H9 (cell line): ENCODE results near the gene VAV3. TPM values are rescaled to one million over a fixed set of nuclear protein-coding genes. Genes with fewer than 3 reads are reported as not detected.

ENCODE experiments used
- DNase-seq: peaks from one replicate; pipeline ENCODE4 v3.0.0-alpha.2; 2017
- H2AFZ ChIP-seq: one replicate; pipeline ENCODE4 v1.6.1; 2013; ENCODE audit warnings: mild to moderate bottlenecking, low read length, control low read depth, moderate library complexity
- H2AK5ac ChIP-seq: 2 replicates; pipeline ENCODE4 v1.6.1; 2013; ENCODE audit warnings: low read length, control low read depth, mixed read lengths; ENCODE audit not compliant: insufficient read length
- H2BK120ac ChIP-seq: one replicate; pipeline ENCODE4 v1.6.1; 2013; ENCODE audit warnings: low read depth, mild to moderate bottlenecking, low read length, control low read depth, inconsistent platforms; ENCODE audit not compliant: poor library complexity, severe bottlenecking
- H2BK12ac ChIP-seq: 2 replicates; pipeline ENCODE4 v1.6.1; 2013; ENCODE audit warnings: low read length, control low read depth, mixed read lengths, low read depth; ENCODE audit not compliant: insufficient read length
- H2BK15ac ChIP-seq: 2 replicates; pipeline ENCODE4 v1.6.1; 2013; ENCODE audit warnings: low read depth, low read length, control low read depth
- H2BK20ac ChIP-seq: one replicate; pipeline ENCODE4 v1.6.1; 2013; ENCODE audit warnings: low read depth, mild to moderate bottlenecking, low read length, control low read depth, inconsistent platforms; ENCODE audit not compliant: poor library complexity, severe bottlenecking
- H2BK5ac ChIP-seq: 2 replicates; pipeline ENCODE4 v1.6.1; 2013; ENCODE audit warnings: low read length, control low read depth, mixed read lengths; ENCODE audit not compliant: insufficient read length
- H3K14ac ChIP-seq: 2 replicates; pipeline ENCODE4 v1.6.1; 2013; ENCODE audit warnings: low read length, control low read depth; ENCODE audit not compliant: insufficient read depth
- H3K18ac ChIP-seq: 2 replicates; pipeline ENCODE4 v1.6.1; 2013; ENCODE audit warnings: low read depth, mild to moderate bottlenecking, mixed read lengths, low read length, control low read depth; ENCODE audit not compliant: insufficient read length
- H3K23ac ChIP-seq: 2 replicates; pipeline ENCODE4 v1.6.1; 2013; ENCODE audit warnings: low read length, control low read depth, mixed read lengths, low read depth; ENCODE audit not compliant: insufficient read length
- H3K23me2 ChIP-seq: 2 replicates; pipeline ENCODE4 v1.6.1; 2013; ENCODE audit warnings: low read depth, mild to moderate bottlenecking, mixed read lengths, low read length, control low read depth; ENCODE audit not compliant: insufficient read length, poor library complexity, severe bottlenecking
- H3K27ac ChIP-seq: 2 replicates; pipeline ENCODE4 v1.5.1; 2013; ENCODE audit warnings: low read length, control low read depth, mixed read lengths, low read depth; ENCODE audit not compliant: insufficient read length
- H3K27me3 ChIP-seq: 2 replicates; pipeline ENCODE4 v1.6.1; 2013; ENCODE audit warnings: low read length, control low read depth, inconsistent platforms; ENCODE audit not compliant: insufficient read depth
- H3K4ac ChIP-seq: 2 replicates; pipeline ENCODE4 v1.6.1; 2013; ENCODE audit warnings: low read depth, mild to moderate bottlenecking, control low read depth, inconsistent platforms, low read length, moderate library complexity
- H3K4me1 ChIP-seq: 2 replicates; pipeline ENCODE4 v1.6.1; 2013; ENCODE audit warnings: low read length, control low read depth, inconsistent platforms; ENCODE audit not compliant: insufficient read depth
- H3K4me2 ChIP-seq: 2 replicates; pipeline ENCODE4 v1.6.1; 2013; ENCODE audit warnings: low read length, control low read depth, mixed read lengths; ENCODE audit not compliant: insufficient read length, insufficient read depth
- H3K56ac ChIP-seq: 2 replicates; pipeline ENCODE4 v1.6.1; 2013; ENCODE audit warnings: low read depth, mild to moderate bottlenecking, mixed read lengths, low read length, control low read depth; ENCODE audit not compliant: insufficient read length
- H3K79me1 ChIP-seq: 2 replicates; pipeline ENCODE4 v1.6.1; 2013; ENCODE audit warnings: low read depth, mild to moderate bottlenecking, moderate library complexity, low read length, control low read depth, inconsistent platforms; ENCODE audit not compliant: insufficient read depth, poor library complexity, severe bottlenecking
- H3K79me2 ChIP-seq: 2 replicates; pipeline ENCODE4 v1.6.1; 2013; ENCODE audit warnings: low read length, control low read depth, inconsistent platforms; ENCODE audit not compliant: insufficient read depth
- H3K9ac ChIP-seq: 2 replicates; pipeline ENCODE4 v1.6.1; 2013; ENCODE audit warnings: low read length, control low read depth, mixed read lengths; ENCODE audit not compliant: insufficient read length; ENCODE audit errors: extremely low read depth
- H3K9me3 ChIP-seq: one replicate; pipeline ENCODE4 v1.6.1; 2013; ENCODE audit warnings: low read depth, low read length, inconsistent platforms; ENCODE audit not compliant: control insufficient read depth
- H3T11ph ChIP-seq: one replicate; pipeline ENCODE4 v1.6.1; 2013; ENCODE audit warnings: mild to moderate bottlenecking, low read length, control low read depth, inconsistent platforms
- H4K20me1 ChIP-seq: one replicate; pipeline ENCODE4 v1.6.1; 2013; ENCODE audit not compliant: control insufficient read depth, insufficient read length, insufficient read depth
- H4K5ac ChIP-seq: 2 replicates; pipeline ENCODE4 v1.6.1; 2013; ENCODE audit warnings: low read depth, mild to moderate bottlenecking, mixed read lengths, low read length, control low read depth; ENCODE audit not compliant: insufficient read length
- H4K8ac ChIP-seq: replicated peaks from 2 replicates; pipeline ENCODE4 v1.6.1; 2013; ENCODE audit warnings: low read length, control low read depth, mixed read lengths, low read depth; ENCODE audit not compliant: insufficient read length
- H4K91ac ChIP-seq: 2 replicates; pipeline ENCODE4 v1.6.1; 2013; ENCODE audit warnings: low read depth, mild to moderate bottlenecking, moderate library complexity, mixed read lengths, low read length, control low read depth; ENCODE audit not compliant: insufficient read length
- H3K27ac Mint-ChIP-seq, 3 experiments: 2 replicates in 2 of 3; 3 replicates in 1 of 3; pipeline ENCODE4 v1.8.0; 2020 to 2021; ENCODE audit warnings: mixed read lengths in 3 of 3, mild to moderate bottlenecking in 1 of 3, moderate library complexity in 1 of 3
- H3K27me3 Mint-ChIP-seq: 2 replicates; pipeline ENCODE4 v1.8.0; 2021; ENCODE audit warnings: low read depth, mild to moderate bottlenecking, moderate library complexity, mixed read lengths
- H3K36me3 Mint-ChIP-seq, 3 experiments: 2 replicates in 2 of 3; 3 replicates in 1 of 3; pipeline ENCODE4 v1.8.0; 2020 to 2021; ENCODE audit warnings: low read depth in 3 of 3, mixed read lengths in 3 of 3; ENCODE audit not compliant: insufficient read depth in 1 of 3
- H3K4me1 Mint-ChIP-seq, 2 experiments: 2 replicates each; pipeline ENCODE4 v1.8.0; 2020; ENCODE audit warnings: mixed read lengths in 2 of 2
- H3K4me3 Mint-ChIP-seq, 2 experiments: 2 replicates in 1 of 2; 3 replicates in 1 of 2; pipeline ENCODE4 v1.8.0; 2020 to 2021; ENCODE audit warnings: mild to moderate bottlenecking in 2 of 2, mixed read lengths in 2 of 2, moderate library complexity in 1 of 2
- H3K9me3 Mint-ChIP-seq, 2 experiments: 2 replicates in 1 of 2; 3 replicates in 1 of 2; pipeline ENCODE4 v1.8.0; 2020; ENCODE audit warnings: mild to moderate bottlenecking in 2 of 2, mixed read lengths in 2 of 2, moderate library complexity in 1 of 2
- WGBS: extraction: QIAGEN DNeasy Blood & Tissue Kit; methylation state at CpG from one replicate; pipeline ENCODE4 v1.1.7; 2013; ENCODE audit warnings: missing lambda C conversion rate, low lambda C conversion rate, mixed read lengths; ENCODE audit not compliant: insufficient read length; ENCODE audit errors: extremely low coverage; 5-methylcytosine and 5-hydroxymethylcytosine counted together
- total RNA-seq: library from RNA; stranded (reverse); gene quantifications from 2 replicates; pipeline ENCODE4 v1.2.1, GENCODE V29; 2021
- TF ChIP-seq, protein P1 (sequence below): fragments of 200-600 bp; sonication (generic); conservative IDR thresholded peaks from 3 replicates; pipeline ENCODE4 v1.8.0; 2021; ENCODE audit warnings: antibody characterized with exemption, mild to moderate bottlenecking

Gene VAV3
- total RNA-seq, 1 experiment from 2014 or later, result 5.1 TPM

DNA sequence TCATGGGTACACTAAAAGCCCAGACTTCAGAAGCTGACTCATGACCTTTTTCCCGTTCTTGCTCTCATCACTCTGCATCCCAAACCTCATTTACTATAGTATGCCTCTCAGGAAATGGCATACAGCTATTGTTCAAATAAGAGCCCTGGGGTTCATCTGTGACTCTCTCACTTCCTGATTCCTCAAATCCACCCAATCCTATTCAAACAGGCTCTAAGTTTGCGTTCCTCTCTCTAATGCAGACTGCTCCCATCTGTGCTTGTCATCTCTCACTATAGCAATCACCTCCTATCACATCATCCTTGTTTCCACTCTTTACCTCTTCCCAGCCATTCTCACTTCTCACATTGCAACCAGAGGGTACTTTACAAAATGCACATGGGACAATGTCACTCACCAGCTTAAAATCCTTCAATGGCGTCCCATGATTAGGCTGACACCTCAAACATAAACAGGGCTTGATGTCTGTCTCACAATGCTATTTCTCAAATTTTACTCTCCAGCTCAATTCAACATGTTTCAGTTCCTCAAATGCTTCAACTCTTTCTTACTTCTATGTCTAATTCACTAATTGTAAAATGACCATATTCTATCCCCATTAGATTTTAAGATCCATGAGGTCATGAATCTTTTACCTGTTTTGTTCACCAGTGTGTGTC is 415.7 kb downstream of the VAV3 start:
- DNase-seq, result no peak
- H3K79me1 ChIP-seq, result no peaks in the 10 kb centered on the region
- no peak overlapping the region for H3K27ac ChIP-seq

More for the DNA sequence above, 415.7 kb downstream of the VAV3 start:
- Histone ChIP-seq H2BK120ac (no peak overlapping the region), H4K8ac (no peak overlapping the region), H3K14ac (no peak overlapping the region), H3K4me2 (no peak overlapping the region), H3K23ac (no peak overlapping the region), H4K5ac (no peak overlapping the region), H2BK20ac (no peak overlapping the region), H3K9ac (no peak overlapping the region), H2BK12ac (no peak overlapping the region), H3K9me3 (no peaks in the 10 kb centered on the region), H3T11ph (no peak overlapping the region), H3K27me3 (no peaks in the 10 kb centered on the region), H3K4me1 (no peaks in the 10 kb centered on the region), H3K23me2 (no peaks in the 10 kb centered on the region), H4K20me1 (no peaks in the 10 kb centered on the region), H3K4ac (no peak overlapping the region), H2AFZ (no peak overlapping the region), H2BK5ac (no peak overlapping the region), H3K18ac (no peak overlapping the region), H2AK5ac (no peak overlapping the region), H3K79me2 (no peaks in the 10 kb centered on the region), H3K56ac (peak overlapping the region; percentile 26), H2BK15ac (no peak overlapping the region), H4K91ac (no peak overlapping the region)
- Mint-ChIP-seq H3K9me3 (no peaks in the 10 kb centered on the region), H3K36me3 (no peaks in the 10 kb centered on the region), H3K27ac (no peak overlapping the region), H3K27me3 (no peaks in the 10 kb centered on the region), H3K4me1 (no peaks in the 10 kb centered on the region), H3K4me3 (no peak overlapping the region)
- TF ChIP-seq, protein P1, sequence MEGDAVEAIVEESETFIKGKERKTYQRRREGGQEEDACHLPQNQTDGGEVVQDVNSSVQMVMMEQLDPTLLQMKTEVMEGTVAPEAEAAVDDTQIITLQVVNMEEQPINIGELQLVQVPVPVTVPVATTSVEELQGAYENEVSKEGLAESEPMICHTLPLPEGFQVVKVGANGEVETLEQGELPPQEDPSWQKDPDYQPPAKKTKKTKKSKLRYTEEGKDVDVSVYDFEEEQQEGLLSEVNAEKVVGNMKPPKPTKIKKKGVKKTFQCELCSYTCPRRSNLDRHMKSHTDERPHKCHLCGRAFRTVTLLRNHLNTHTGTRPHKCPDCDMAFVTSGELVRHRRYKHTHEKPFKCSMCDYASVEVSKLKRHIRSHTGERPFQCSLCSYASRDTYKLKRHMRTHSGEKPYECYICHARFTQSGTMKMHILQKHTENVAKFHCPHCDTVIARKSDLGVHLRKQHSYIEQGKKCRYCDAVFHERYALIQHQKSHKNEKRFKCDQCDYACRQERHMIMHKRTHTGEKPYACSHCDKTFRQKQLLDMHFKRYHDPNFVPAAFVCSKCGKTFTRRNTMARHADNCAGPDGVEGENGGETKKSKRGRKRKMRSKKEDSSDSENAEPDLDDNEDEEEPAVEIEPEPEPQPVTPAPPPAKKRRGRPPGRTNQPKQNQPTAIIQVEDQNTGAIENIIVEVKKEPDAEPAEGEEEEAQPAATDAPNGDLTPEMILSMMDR, result no peak
- WGBS, result no CpG with 5 or more reads among the region's 3 CpGs
